GM23248 (cell line): Measurements from ENCODE around the gene B3GNT2. TPM values are rescaled to one million over a fixed set of nuclear protein-coding genes. Genes with fewer than 3 reads are reported as not detected.
"Not testable (repeated sequence)": the region's sequence is repeated elsewhere in the genome, so short reads cannot be mapped to it uniquely, and the experiment has no call there.

Source experiments
- DNase-seq: peaks from one replicate; pipeline ENCODE4 v3.0.0-alpha.2; 2015
- H2AFZ ChIP-seq: fragments of 200-600 bp; sonication (generic); 2 replicates; pipeline ENCODE4 v1.6.1; 2016; ENCODE audit warnings: antibody characterized with exemption
- H3F3A ChIP-seq: fragments of 200-600 bp; sonication (generic); 2 replicates; pipeline ENCODE4 v1.6.1; 2016; ENCODE audit warnings: mild to moderate bottlenecking, antibody characterized with exemption, mixed run types; ENCODE audit not compliant: insufficient read depth
- H3K27ac ChIP-seq: fragments of 200-600 bp; sonication (generic); 2 replicates; pipeline ENCODE4 v1.5.1; 2016; ENCODE audit warnings: mild to moderate bottlenecking
- H3K27me3 ChIP-seq: fragments of 200-600 bp; sonication (generic); replicated peaks from 2 replicates; pipeline ENCODE4 v1.6.1; 2016; ENCODE audit warnings: mild to moderate bottlenecking; ENCODE audit not compliant: insufficient read depth
- H3K36me3 ChIP-seq: fragments of 200-600 bp; sonication (generic); 2 replicates; pipeline ENCODE4 v1.6.1; 2016; ENCODE audit warnings: low read depth, mild to moderate bottlenecking
- H3K4me1 ChIP-seq: fragments of 200-600 bp; sonication (generic); 2 replicates; pipeline ENCODE4 v1.6.1; 2016; ENCODE audit warnings: mild to moderate bottlenecking; ENCODE audit not compliant: insufficient read depth
- H3K4me2 ChIP-seq: fragments of 200-600 bp; sonication (generic); one replicate; pipeline ENCODE4 v1.6.1; 2016; ENCODE audit warnings: mild to moderate bottlenecking; ENCODE audit not compliant: unreplicated experiment
- H3K4me3 ChIP-seq: fragments of 200-600 bp; sonication (generic); 2 replicates; pipeline ENCODE4 v1.5.1; 2016; ENCODE audit warnings: mild to moderate bottlenecking
- H3K79me2 ChIP-seq: fragments of 200-600 bp; sonication (generic); 2 replicates; pipeline ENCODE4 v1.6.1; 2016; ENCODE audit warnings: mild to moderate bottlenecking; ENCODE audit not compliant: insufficient read depth
- H3K9ac ChIP-seq: fragments of 200-600 bp; sonication (generic); 2 replicates; pipeline ENCODE4 v1.6.1; 2016; ENCODE audit warnings: mild to moderate bottlenecking
- H3K9me2 ChIP-seq: fragments of 200-600 bp; sonication (generic); 2 replicates; pipeline ENCODE4 v1.6.1; 2016; ENCODE audit warnings: mixed run types, mild to moderate bottlenecking, moderate library complexity; ENCODE audit not compliant: insufficient read depth
- H3K9me3 ChIP-seq: fragments of 200-600 bp; sonication (generic); one replicate; pipeline ENCODE4 v1.6.1; 2017; ENCODE audit warnings: low read depth
- H4K20me1 ChIP-seq: fragments of 200-600 bp; sonication (generic); 2 replicates; pipeline ENCODE4 v1.6.0; 2016; ENCODE audit not compliant: insufficient read depth
- EZH2 ChIP-seq: fragments of 200-600 bp; sonication (generic); IDR thresholded peaks from 2 replicates; pipeline ENCODE4 v1.6.1; 2018; ENCODE audit warnings: antibody characterized with exemption, mild to moderate bottlenecking; ENCODE audit not compliant: insufficient read depth, poor library complexity, severe bottlenecking
- EZH2phosphoT487 ChIP-seq: fragments of 200-600 bp; sonication (generic); IDR thresholded peaks from 2 replicates; pipeline ENCODE4 v1.6.1; 2018; ENCODE audit warnings: antibody characterized with exemption, moderate library complexity, mild to moderate bottlenecking, low read depth; ENCODE audit not compliant: insufficient read depth
- WGBS, 2 experiments: methylation state at CpG; one replicate each; pipeline ENCODE4 v1.1.6; 2015 to 2017; ENCODE audit warnings: low lambda C conversion rate in 2 of 2, low coverage in 1 of 2; ENCODE audit errors: missing lambda C conversion rate in 2 of 2; 5-methylcytosine and 5-hydroxymethylcytosine counted together
- in situ Hi-C: fragments of 300-500 bp; cut with MboI; formaldehyde crosslinking; loops from 2 replicates; pipeline ENCODE4 v1.15.0; 2020
- polyA plus RNA-seq: library from polyadenylated mRNA; unstranded; fragments of >200 nt; fragmentation: Nextera tagmentation; extraction: Ambion mirVana; gene quantifications from 2 replicates; pipeline ENCODE4 v1.2.1, GENCODE V29; 2016
- total RNA-seq: library from RNA; depleted of rRNA; stranded (reverse); fragments of >200 nt; shearing (Covaris generic); gene quantifications from 2 replicates; pipeline ENCODE4 v1.2.3, GENCODE V29; 2014

Gene B3GNT2
- total and polyA plus RNA-seq, 2 experiments from 2014 or later, result 11.0 to 14.2 TPM

- in situ Hi-C loops, result no loop called here
- 93 to 96% methylated on average over 9 of the region's 9 CpGs for WGBS, 2 experiments
These were observed 37.3 kb upstream of the B3GNT2 start for GRCh38 chr2:62158444-62159121.

GRCh38 chr2:62160691-62161090 is 35.2 kb upstream of the B3GNT2 start:
- H3K79me2 ChIP-seq, H3K36me3 ChIP-seq, H3K9ac ChIP-seq, DNase-seq, H3F3A ChIP-seq, H3K4me3 ChIP-seq, H3K9me2 ChIP-seq, H3K4me2 ChIP-seq, in situ Hi-C loops, H2AFZ ChIP-seq, H3K27ac ChIP-seq, H3K4me1 ChIP-seq, H3K27me3 ChIP-seq, H3K9me3 ChIP-seq, H4K20me1 ChIP-seq: not testable (repeated sequence)
- WGBS, 2 experiments, result 99 to 100% methylated on average over 9 of the region's 9 CpGs

More at GRCh38 chr2:62158444-62159121, 37.3 kb upstream of the B3GNT2 start:
- Histone ChIP-seq H2AFZ (no peak overlapping the region), H3K27me3 (no peaks in the 10 kb centered on the region), H3K9ac (no peak overlapping the region), H3K4me1 (peaks cover 7% of the 10 kb centered on the region; the same call in 1 of the 2 replicates), H3K79me2 (no peaks in the 10 kb centered on the region), H3K4me2 (no peak overlapping the region), H3K27ac (no peak overlapping the region), H3K36me3 (no peaks in the 10 kb centered on the region), H3K9me3 (no peaks in the 10 kb centered on the region), H3K9me2 (no peaks in the 10 kb centered on the region), H4K20me1 (no peaks in the 10 kb centered on the region), H3K4me3 (no peak overlapping the region), H3F3A (no peaks in the 10 kb centered on the region)
- no peak for DNase-seq
- no peak for TF ChIP-seq EZH2
- no peak for TF ChIP-seq EZH2phosphoT487

- H3K9me3 ChIP-seq, result no peaks in the 10 kb centered on the region
- in situ Hi-C loops, result no loop called here
- H3K9ac ChIP-seq, result no peak overlapping the region
- peaks cover 9% of the 10 kb centered on the region; the same call in 1 of the 2 replicates for H3K4me1 ChIP-seq
- TF ChIP-seq EZH2phosphoT487, result no peak
- TF ChIP-seq EZH2, result no peak
- DNase-seq, result peak; percentile 5
- no peaks in the 10 kb centered on the region for H3K79me2 ChIP-seq
- no peaks in the 10 kb centered on the region for H3F3A ChIP-seq
- no peak overlapping the region for H3K27ac ChIP-seq
- H3K4me2 ChIP-seq, result peak overlapping the region; percentile 35
- H3K27me3 ChIP-seq, result no peaks in the 10 kb centered on the region
- 82 to 85% methylated on average over 3 of the region's 3 CpGs for WGBS, 2 experiments
- H3K36me3 ChIP-seq, result no peaks in the 10 kb centered on the region
- H3K4me3 ChIP-seq, result no peak overlapping the region
- H2AFZ ChIP-seq, result no peak overlapping the region
- no peaks in the 10 kb centered on the region for H4K20me1 ChIP-seq
- H3K9me2 ChIP-seq, result no peaks in the 10 kb centered on the region
These were observed 32.6 kb upstream of the B3GNT2 start for GRCh38 chr2:62163106-62163831.

- in situ Hi-C loops, result no loop called here
- no peaks in the 10 kb centered on the region for H3K27me3 ChIP-seq
- H3K9me2 ChIP-seq, result no peaks in the 10 kb centered on the region
- H3K36me3 ChIP-seq, result no peaks in the 10 kb centered on the region
- TF ChIP-seq EZH2 (no peak), EZH2phosphoT487 (no peak)
- H3K9me3 ChIP-seq, result no peaks in the 10 kb centered on the region
- H3F3A ChIP-seq, result no peaks in the 10 kb centered on the region
- H4K20me1 ChIP-seq, result no peaks in the 10 kb centered on the region
- no peaks in the 10 kb centered on the region for H3K79me2 ChIP-seq
- 78 to 84% methylated on average over 2 of the region's 2 CpGs for WGBS, 2 experiments
- no peak overlapping the region for H3K4me2 ChIP-seq
- no peak overlapping the region for H3K27ac ChIP-seq
- H2AFZ ChIP-seq, result no peak overlapping the region
- no peak overlapping the region for H3K4me3 ChIP-seq
- no peak overlapping the region for H3K9ac ChIP-seq
- peaks cover 9% of the 10 kb centered on the region; the same call in 1 of the 2 replicates for H3K4me1 ChIP-seq
- no peak for DNase-seq
These were observed 32.1 kb upstream of the B3GNT2 start for GRCh38 chr2:62163834-62164233.
